Measurements from ENCODE around the gene NEDD8. TPM values are rescaled to one million over a fixed set of nuclear protein-coding genes. Genes with fewer than 3 reads are reported as not detected.

Gene NEDD8
- total and polyA plus RNA-seq, 8 donors: 85.4 to 244 (median 166) TPM; not detected in 1

DNA sequence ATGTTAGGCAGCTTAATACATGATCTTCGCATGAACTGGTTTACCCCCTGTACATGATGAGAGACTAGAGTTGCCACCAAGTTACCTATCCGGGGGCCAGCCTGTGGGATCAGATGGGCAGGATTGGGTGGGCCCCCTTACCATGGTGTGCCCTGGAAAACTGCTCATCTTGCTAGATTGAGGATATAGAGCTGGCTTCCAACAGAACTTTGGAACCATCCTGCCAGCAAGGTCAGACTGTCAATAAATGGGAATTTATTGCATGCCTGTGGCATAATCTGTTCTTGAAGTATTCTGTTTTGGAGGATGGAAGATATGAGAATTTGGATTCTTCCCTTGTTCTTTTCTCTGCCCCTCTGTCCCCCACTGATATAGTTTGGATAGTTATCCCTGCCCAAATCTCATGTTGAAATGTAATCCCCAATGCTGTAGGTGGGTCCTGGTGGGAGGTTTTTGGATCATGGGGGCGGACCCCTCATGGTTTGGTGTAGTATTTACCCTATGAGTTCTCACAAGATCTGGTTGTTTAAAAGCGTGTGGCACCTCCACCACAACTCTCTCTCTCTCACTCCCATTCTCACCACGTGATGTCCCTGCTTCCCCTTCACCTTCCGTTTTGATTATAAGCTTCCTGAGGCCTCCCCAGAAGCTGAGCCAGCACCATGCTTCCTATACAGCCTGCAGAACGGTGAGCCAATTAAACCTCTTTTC lies 33.2 kb downstream of the NEDD8 start:
- DNase-seq: no peak

DNA sequence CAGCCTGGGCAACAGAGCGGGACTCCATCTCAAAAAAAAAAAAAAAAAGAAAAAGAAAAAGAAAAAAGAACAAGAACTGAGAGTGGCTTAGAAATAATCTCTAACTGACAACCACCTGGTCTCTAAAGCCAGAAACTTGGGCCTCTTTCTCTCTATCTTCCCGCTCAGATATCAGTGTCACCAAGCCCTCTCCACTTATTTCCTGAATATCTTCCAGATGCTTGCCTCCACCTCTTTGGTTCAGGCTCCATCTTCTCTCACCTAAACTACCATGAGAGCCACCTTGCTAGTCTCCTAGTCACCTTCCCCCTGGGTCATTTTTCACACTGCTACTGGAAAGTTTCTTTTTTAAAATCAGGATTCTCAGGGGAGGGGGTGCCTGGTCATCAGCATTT lies 35.1 kb downstream of the NEDD8 start:
- H3K4me3 ChIP-seq: peak overlapping the region in 2 of 4 donors; percentile 16 to 87
- H3K36me3 ChIP-seq: peaks cover 5 to 41% (median 31%) of the 10 kb centered on the region in 4 donors
- no peaks in the 10 kb centered on the region for H3K27me3 ChIP-seq
- peak overlapping the region in 2 of 5 donors; percentile 98 to 99 for H3K27ac ChIP-seq
- TF ChIP-seq POLR2A (IDR thresholded peaks at IDR 0.05) (no peak), POLR2AphosphoS5 (IDR thresholded peaks at IDR 0.05) (no peak), EP300 (IDR thresholded peaks at IDR 0.05) (no peak)
- TF ChIP-seq, protein P1, sequence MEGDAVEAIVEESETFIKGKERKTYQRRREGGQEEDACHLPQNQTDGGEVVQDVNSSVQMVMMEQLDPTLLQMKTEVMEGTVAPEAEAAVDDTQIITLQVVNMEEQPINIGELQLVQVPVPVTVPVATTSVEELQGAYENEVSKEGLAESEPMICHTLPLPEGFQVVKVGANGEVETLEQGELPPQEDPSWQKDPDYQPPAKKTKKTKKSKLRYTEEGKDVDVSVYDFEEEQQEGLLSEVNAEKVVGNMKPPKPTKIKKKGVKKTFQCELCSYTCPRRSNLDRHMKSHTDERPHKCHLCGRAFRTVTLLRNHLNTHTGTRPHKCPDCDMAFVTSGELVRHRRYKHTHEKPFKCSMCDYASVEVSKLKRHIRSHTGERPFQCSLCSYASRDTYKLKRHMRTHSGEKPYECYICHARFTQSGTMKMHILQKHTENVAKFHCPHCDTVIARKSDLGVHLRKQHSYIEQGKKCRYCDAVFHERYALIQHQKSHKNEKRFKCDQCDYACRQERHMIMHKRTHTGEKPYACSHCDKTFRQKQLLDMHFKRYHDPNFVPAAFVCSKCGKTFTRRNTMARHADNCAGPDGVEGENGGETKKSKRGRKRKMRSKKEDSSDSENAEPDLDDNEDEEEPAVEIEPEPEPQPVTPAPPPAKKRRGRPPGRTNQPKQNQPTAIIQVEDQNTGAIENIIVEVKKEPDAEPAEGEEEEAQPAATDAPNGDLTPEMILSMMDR (IDR thresholded peaks at IDR 0.05): no peak
- no peaks in the 10 kb centered on the region for H3K9me3 ChIP-seq
- peaks cover 24 to 59% (median 48%) of the 10 kb centered on the region in 4 donors for H3K4me1 ChIP-seq
- no peak for DNase-seq
- WGBS, 5 donors: 80 to 87% (median 86%) methylated on average over 2 of the region's 2 CpGs
- intact Hi-C loops (cut with DNase I; ENCODE audit: low total_unique reads): no loop called here

More for the DNA sequence above, 33.2 kb downstream of the NEDD8 start:
- Histone ChIP-seq H3K9me3 (no peaks in the 10 kb centered on the region), H3K36me3 (peaks cover 5 to 42% (median 29%) of the 10 kb centered on the region in 4 donors), H3K27ac (peak overlapping the region in 1 of 5 donors; percentile 7), H3K4me1 (peaks cover 22 to 45% (median 36%) of the 10 kb centered on the region in 4 donors), H3K27me3 (no peaks in the 10 kb centered on the region), H3K4me3 (no peak overlapping the region)
- TF ChIP-seq POLR2A (IDR thresholded peaks at IDR 0.05) (no peak), EP300 (IDR thresholded peaks at IDR 0.05) (no peak), POLR2AphosphoS5 (IDR thresholded peaks at IDR 0.05) (no peak)
- TF ChIP-seq, protein P1 (IDR thresholded peaks at IDR 0.05): no peak
- 79 to 90% (median 84%) methylated on average over 7 of the region's 7 CpGs for WGBS, 5 donors
- intact Hi-C loops (cut with DNase I; ENCODE audit: low total_unique reads): no loop called here

DNA sequence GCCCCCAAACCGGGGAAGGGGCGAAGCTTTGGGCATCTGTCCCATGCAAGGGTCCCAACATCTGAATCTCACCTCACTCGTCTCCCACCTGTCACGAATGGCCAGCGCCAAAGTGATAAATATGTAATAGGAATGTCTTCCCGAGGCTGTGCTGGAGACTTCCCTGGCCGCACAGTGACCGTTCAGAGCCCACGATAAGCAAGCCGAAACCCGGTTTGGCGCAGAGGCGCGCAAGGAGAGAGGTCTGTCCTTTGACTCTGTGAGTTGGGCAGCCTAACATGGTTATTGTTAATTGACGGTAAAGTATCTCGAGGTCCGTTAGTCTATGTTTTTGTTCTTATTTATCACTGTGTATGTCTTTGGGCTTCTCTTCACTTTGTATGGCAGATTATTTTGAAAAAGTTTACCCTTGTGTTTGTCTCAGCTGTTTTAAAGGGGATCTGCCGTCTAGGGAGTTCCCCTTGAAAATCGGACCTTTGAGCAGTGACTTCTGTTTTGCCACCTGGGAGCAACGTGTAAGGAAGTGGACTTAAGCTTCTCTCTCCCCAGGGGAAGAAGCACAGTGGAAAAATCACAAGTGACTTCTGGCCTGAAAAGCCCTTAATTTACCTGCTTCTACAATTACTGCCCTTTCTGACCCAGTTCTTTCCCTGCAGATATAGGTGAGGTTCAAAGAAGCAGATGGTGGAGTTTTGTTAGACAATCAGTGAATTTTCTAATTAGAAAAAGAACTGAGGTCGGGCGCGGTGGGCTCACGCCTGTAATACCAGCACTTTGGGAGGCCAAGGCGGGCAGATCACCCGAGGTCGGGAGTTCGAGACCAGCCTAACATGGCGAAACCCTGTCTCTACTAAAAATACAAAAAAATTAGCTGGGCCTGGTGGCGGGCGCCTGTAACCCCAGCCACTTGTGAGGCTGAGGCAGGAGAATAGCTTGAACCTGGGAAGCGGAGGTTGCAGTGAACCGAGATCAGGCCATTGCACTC lies 35.8 kb downstream of the NEDD8 start:
- no peak for TF ChIP-seq POLR2A (IDR thresholded peaks at IDR 0.05)
- TF ChIP-seq EP300 (IDR thresholded peaks at IDR 0.05): no peak
- TF ChIP-seq, protein P1 (IDR thresholded peaks at IDR 0.05): no peak
- no peak for TF ChIP-seq POLR2AphosphoS5 (IDR thresholded peaks at IDR 0.05)
- WGBS, 5 donors: 30 to 33% (median 31%) methylated on average over 33 of the region's 33 CpGs

More for the DNA sequence above, 35.8 kb downstream of the NEDD8 start:
- intact Hi-C loops (cut with DNase I; ENCODE audit: low total_unique reads): no loop called here
- Histone ChIP-seq H3K36me3 (peaks cover 2 to 41% (median 33%) of the 10 kb centered on the region in 4 donors), H3K9me3 (no peaks in the 10 kb centered on the region), H3K27ac (peak overlapping the region; percentile 93 to 99 (median 98)), H3K4me1 (peaks cover 24 to 65% (median 49%) of the 10 kb centered on the region in 4 donors), H3K4me3 (peak overlapping the region; percentile 84 to 99 (median 88)), H3K27me3 (no peaks in the 10 kb centered on the region)
- DNase-seq: peak in 1 of 2 donors; percentile 59
